ENCODE data around the gene STARD5.

STARD5 gene

GRCh38 chr15:81337713-81338157 is 13.8 kb upstream of the STARD5 start:
- no peak for TF ChIP-seq CTCF (conservative IDR thresholded peaks at IDR 0.05; ENCODE audit: low read depth, low read length)
- no peak for DNase-seq (ENCODE audit: low read depth)
- no peak overlapping the region for H3K4me3 ChIP-seq (ENCODE audit: low read length)

- DNase-seq (ENCODE audit: low read depth) = no peak
- TF ChIP-seq CTCF (conservative IDR thresholded peaks at IDR 0.05; ENCODE audit: low read depth, low read length) = no peak
- no peak overlapping the region for H3K4me3 ChIP-seq (ENCODE audit: low read length)
These were observed 13.3 kb upstream of the STARD5 start for GRCh38 chr15:81337241-81337640.

- no peak overlapping the region for H3K4me3 ChIP-seq (ENCODE audit: low read length)
- TF ChIP-seq CTCF (conservative IDR thresholded peaks at IDR 0.05; ENCODE audit: low read depth, low read length) = peak; percentile 46
- DNase-seq (ENCODE audit: low read depth) = no peak
These were observed 12.6 kb upstream of the STARD5 start for GRCh38 chr15:81336568-81336967.

- no peak for TF ChIP-seq CTCF (conservative IDR thresholded peaks at IDR 0.05; ENCODE audit: low read depth, low read length)
- no peak overlapping the region for H3K4me3 ChIP-seq (ENCODE audit: low read length)
- no peak for DNase-seq (ENCODE audit: low read depth)
These were observed 11.7 kb upstream of the STARD5 start for GRCh38 chr15:81335631-81336030.

GRCh38 chr15:81334768-81335435 is 11.0 kb upstream of the STARD5 start:
- H3K4me3 ChIP-seq (ENCODE audit: low read length) = no peak overlapping the region
- no peak for DNase-seq (ENCODE audit: low read depth)
- no peak for TF ChIP-seq CTCF (conservative IDR thresholded peaks at IDR 0.05; ENCODE audit: low read depth, low read length)

- H3K4me3 ChIP-seq (ENCODE audit: low read length) = no peak overlapping the region
- no peak for TF ChIP-seq CTCF (conservative IDR thresholded peaks at IDR 0.05; ENCODE audit: low read depth, low read length)
- DNase-seq (ENCODE audit: low read depth) = no peak
These were observed 9.4 kb upstream of the STARD5 start for GRCh38 chr15:81333363-81333762.

GRCh38 chr15:81332326-81332725 is 8.4 kb upstream of the STARD5 start:
- H3K4me3 ChIP-seq (ENCODE audit: low read length) = no peak overlapping the region
- DNase-seq (ENCODE audit: low read depth) = no peak
- no peak for TF ChIP-seq CTCF (conservative IDR thresholded peaks at IDR 0.05; ENCODE audit: low read depth, low read length)

Data from retinal pigment epithelial cell (primary cell).